ENCODE data around the gene NPFFR1. TPM values are rescaled to one million over a fixed set of nuclear protein-coding genes. Genes with fewer than 3 reads are reported as not detected.

NPFFR1 gene
- total and polyA plus RNA-seq, 2 experiments from 2014 or later, result 0.03 to 0.05 TPM

GRCh38 chr10:70306181-70306705, 22.4 kb upstream of the NPFFR1 start:
- no peak overlapping the region for H3K27ac Mint-ChIP-seq
- H3K4me3 ChIP-seq, result no peak overlapping the region
- no peak for TF ChIP-seq STAT1 (IDR thresholded peaks at IDR 0.05; ENCODE audit: unreplicated experiment)
- no peak for TF ChIP-seq NANOG (IDR thresholded peaks at IDR 0.05; ENCODE audit: borderline replicate concordance)
- no peaks in the 10 kb centered on the region for H3K36me3 Mint-ChIP-seq (ENCODE audit: low read depth)
- H3K4me1 Mint-ChIP-seq, result no peaks in the 10 kb centered on the region
- DNase-seq (ENCODE audit: low spot score), result no peak
- H3F3A ChIP-seq (replicated peaks; ENCODE audit: low read depth), result no peaks in the 10 kb centered on the region
- no peak overlapping the region for H3K4me3 Mint-ChIP-seq
- no peaks in the 10 kb centered on the region for H3K36me3 ChIP-seq (ENCODE audit: insufficient read depth)
- peaks cover 2% of the 10 kb centered on the region; the same call in 2 of the 3 replicates for H3K9me3 Mint-ChIP-seq
- peaks cover 3% of the 10 kb centered on the region for H3K27me3 Mint-ChIP-seq (ENCODE audit: insufficient read depth, low read depth, poor library complexity)
- no peak for ATAC-seq
- no peak overlapping the region for H2AFZ ChIP-seq
- no peaks in the 10 kb centered on the region for H3K9me2 ChIP-seq (ENCODE audit: insufficient read depth)
- H3K4me2 ChIP-seq, result no peak overlapping the region
- H4K20me1 ChIP-seq (replicated peaks; ENCODE audit: insufficient read depth), result no peaks in the 10 kb centered on the region; the same call in 1 of the 2 replicates
- H3K27me3 ChIP-seq (ENCODE audit: insufficient read depth), result no peaks in the 10 kb centered on the region
- no peaks in the 10 kb centered on the region for H3K79me2 ChIP-seq (replicated peaks; ENCODE audit: insufficient read depth)
- no peak overlapping the region for H3K27ac ChIP-seq (ENCODE audit: low read depth)
- H3K4me1 ChIP-seq (ENCODE audit: insufficient read depth), result no peaks in the 10 kb centered on the region

DNA sequence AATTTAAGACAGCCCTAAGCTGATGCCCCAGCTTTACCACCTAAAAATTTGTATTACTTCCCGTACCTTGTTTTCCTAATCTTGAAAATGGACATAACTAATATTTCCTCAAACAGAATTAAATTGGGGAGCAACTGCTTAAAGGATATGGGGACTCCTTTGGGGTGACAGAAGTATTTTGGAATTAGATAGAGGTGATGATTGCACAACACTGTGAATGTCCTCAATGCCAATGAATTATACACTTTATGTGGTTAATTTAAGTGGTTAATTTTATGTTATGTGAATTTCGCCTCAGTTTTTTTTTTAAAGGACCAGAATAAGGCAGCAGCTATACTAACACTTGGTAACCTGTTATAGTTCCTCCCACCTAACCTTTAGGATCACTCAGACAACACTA, 19.9 kb upstream of the NPFFR1 start:
- Mint-ChIP-seq H3K4me1 (no peaks in the 10 kb centered on the region), H3K9me3 (no peaks in the 10 kb centered on the region; the same call in 2 of the 3 replicates), H3K4me3 (no peak overlapping the region), H3K27ac (no peak overlapping the region), H3K36me3 (ENCODE audit: low read depth) (peaks cover 4% of the 10 kb centered on the region; the same call in 1 of the 3 replicates), H3K27me3 (ENCODE audit: insufficient read depth, low read depth, poor library complexity) (peaks cover 1% of the 10 kb centered on the region)
- H3K9me2 ChIP-seq (ENCODE audit: insufficient read depth), result no peaks in the 10 kb centered on the region
- DNase-seq (ENCODE audit: low spot score) (no peak), ATAC-seq (no peak)
- no peak overlapping the region for H2AFZ ChIP-seq
- TF ChIP-seq JUNB (IDR thresholded peaks at IDR 0.05; ENCODE audit: unreplicated experiment) (no peak), STAT1 (IDR thresholded peaks at IDR 0.05; ENCODE audit: unreplicated experiment) (no peak), EZH2phosphoT487 (IDR thresholded peaks at IDR 0.05; ENCODE audit: unreplicated experiment) (no peak), EZH2 (IDR thresholded peaks at IDR 0.05; ENCODE audit: low read depth, unreplicated experiment) (no peak), NANOG (IDR thresholded peaks at IDR 0.05; ENCODE audit: borderline replicate concordance) (no peak)
- TF ChIP-seq, protein P1, sequence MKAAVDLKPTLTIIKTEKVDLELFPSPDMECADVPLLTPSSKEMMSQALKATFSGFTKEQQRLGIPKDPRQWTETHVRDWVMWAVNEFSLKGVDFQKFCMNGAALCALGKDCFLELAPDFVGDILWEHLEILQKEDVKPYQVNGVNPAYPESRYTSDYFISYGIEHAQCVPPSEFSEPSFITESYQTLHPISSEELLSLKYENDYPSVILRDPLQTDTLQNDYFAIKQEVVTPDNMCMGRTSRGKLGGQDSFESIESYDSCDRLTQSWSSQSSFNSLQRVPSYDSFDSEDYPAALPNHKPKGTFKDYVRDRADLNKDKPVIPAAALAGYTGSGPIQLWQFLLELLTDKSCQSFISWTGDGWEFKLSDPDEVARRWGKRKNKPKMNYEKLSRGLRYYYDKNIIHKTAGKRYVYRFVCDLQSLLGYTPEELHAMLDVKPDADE (IDR thresholded peaks at IDR 0.05), result no peak
- TF ChIP-seq, protein P2, sequence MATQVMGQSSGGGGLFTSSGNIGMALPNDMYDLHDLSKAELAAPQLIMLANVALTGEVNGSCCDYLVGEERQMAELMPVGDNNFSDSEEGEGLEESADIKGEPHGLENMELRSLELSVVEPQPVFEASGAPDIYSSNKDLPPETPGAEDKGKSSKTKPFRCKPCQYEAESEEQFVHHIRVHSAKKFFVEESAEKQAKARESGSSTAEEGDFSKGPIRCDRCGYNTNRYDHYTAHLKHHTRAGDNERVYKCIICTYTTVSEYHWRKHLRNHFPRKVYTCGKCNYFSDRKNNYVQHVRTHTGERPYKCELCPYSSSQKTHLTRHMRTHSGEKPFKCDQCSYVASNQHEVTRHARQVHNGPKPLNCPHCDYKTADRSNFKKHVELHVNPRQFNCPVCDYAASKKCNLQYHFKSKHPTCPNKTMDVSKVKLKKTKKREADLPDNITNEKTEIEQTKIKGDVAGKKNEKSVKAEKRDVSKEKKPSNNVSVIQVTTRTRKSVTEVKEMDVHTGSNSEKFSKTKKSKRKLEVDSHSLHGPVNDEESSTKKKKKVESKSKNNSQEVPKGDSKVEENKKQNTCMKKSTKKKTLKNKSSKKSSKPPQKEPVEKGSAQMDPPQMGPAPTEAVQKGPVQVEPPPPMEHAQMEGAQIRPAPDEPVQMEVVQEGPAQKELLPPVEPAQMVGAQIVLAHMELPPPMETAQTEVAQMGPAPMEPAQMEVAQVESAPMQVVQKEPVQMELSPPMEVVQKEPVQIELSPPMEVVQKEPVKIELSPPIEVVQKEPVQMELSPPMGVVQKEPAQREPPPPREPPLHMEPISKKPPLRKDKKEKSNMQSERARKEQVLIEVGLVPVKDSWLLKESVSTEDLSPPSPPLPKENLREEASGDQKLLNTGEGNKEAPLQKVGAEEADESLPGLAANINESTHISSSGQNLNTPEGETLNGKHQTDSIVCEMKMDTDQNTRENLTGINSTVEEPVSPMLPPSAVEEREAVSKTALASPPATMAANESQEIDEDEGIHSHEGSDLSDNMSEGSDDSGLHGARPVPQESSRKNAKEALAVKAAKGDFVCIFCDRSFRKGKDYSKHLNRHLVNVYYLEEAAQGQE (IDR thresholded peaks at IDR 0.05; ENCODE audit: unreplicated experiment), result no peak
- TF ChIP-seq, protein P3, sequence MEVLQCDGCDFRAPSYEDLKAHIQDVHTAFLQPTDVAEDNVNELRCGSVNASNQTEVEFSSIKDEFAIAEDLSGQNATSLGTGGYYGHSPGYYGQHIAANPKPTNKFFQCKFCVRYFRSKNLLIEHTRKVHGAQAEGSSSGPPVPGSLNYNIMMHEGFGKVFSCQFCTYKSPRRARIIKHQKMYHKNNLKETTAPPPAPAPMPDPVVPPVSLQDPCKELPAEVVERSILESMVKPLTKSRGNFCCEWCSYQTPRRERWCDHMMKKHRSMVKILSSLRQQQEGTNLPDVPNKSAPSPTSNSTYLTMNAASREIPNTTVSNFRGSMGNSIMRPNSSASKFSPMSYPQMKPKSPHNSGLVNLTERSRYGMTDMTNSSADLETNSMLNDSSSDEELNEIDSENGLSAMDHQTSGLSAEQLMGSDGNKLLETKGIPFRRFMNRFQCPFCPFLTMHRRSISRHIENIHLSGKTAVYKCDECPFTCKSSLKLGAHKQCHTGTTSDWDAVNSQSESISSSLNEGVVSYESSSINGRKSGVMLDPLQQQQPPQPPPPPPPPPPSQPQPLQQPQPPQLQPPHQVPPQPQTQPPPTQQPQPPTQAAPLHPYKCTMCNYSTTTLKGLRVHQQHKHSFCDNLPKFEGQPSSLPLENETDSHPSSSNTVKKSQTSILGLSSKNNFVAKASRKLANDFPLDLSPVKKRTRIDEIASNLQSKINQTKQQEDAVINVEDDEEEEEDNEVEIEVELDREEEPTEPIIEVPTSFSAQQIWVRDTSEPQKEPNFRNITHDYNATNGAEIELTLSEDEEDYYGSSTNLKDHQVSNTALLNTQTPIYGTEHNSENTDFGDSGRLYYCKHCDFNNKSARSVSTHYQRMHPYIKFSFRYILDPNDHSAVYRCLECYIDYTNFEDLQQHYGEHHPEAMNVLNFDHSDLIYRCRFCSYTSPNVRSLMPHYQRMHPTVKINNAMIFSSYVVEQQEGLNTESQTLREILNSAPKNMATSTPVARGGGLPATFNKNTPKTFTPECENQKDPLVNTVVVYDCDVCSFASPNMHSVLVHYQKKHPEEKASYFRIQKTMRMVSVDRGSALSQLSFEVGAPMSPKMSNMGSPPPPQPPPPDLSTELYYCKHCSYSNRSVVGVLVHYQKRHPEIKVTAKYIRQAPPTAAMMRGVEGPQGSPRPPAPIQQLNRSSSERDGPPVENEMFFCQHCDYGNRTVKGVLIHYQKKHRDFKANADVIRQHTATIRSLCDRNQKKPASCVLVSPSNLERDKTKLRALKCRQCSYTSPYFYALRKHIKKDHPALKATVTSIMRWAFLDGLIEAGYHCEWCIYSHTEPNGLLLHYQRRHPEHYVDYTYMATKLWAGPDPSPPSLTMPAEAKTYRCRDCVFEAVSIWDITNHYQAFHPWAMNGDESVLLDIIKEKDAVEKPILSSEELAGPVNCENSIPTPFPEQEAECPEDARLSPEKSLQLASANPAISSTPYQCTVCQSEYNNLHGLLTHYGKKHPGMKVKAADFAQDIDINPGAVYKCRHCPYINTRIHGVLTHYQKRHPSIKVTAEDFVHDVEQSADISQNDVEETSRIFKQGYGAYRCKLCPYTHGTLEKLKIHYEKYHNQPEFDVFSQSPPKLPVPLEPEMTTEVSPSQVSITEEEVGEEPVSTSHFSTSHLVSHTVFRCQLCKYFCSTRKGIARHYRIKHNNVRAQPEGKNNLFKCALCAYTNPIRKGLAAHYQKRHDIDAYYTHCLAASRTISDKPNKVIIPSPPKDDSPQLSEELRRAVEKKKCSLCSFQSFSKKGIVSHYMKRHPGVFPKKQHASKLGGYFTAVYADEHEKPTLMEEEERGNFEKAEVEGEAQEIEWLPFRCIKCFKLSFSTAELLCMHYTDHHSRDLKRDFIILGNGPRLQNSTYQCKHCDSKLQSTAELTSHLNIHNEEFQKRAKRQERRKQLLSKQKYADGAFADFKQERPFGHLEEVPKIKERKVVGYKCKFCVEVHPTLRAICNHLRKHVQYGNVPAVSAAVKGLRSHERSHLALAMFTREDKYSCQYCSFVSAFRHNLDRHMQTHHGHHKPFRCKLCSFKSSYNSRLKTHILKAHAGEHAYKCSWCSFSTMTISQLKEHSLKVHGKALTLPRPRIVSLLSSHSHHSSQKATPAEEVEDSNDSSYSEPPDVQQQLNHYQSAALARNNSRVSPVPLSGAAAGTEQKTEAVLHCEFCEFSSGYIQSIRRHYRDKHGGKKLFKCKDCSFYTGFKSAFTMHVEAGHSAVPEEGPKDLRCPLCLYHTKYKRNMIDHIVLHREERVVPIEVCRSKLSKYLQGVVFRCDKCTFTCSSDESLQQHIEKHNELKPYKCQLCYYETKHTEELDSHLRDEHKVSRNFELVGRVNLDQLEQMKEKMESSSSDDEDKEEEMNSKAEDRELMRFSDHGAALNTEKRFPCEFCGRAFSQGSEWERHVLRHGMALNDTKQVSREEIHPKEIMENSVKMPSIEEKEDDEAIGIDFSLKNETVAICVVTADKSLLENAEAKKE (CRISPR knock-in tag; IDR thresholded peaks at IDR 0.05), result no peak
- no peaks in the 10 kb centered on the region for H3K36me3 ChIP-seq (ENCODE audit: insufficient read depth)
- no peak overlapping the region for H3K4me3 ChIP-seq
- H3K4me1 ChIP-seq (ENCODE audit: insufficient read depth), result no peaks in the 10 kb centered on the region
- no peak overlapping the region for H3K4me2 ChIP-seq
- H3K79me2 ChIP-seq (replicated peaks; ENCODE audit: insufficient read depth), result no peaks in the 10 kb centered on the region
- no peaks in the 10 kb centered on the region for H3F3A ChIP-seq (replicated peaks; ENCODE audit: low read depth)
- no peak overlapping the region for H3K27ac ChIP-seq (ENCODE audit: low read depth)
- H4K20me1 ChIP-seq (replicated peaks; ENCODE audit: insufficient read depth), result no peaks in the 10 kb centered on the region
- no peaks in the 10 kb centered on the region for H3K27me3 ChIP-seq (ENCODE audit: insufficient read depth)
